GM23248 (cell line): ENCODE results near the gene TMEM131L. TPM values are rescaled to one million over a fixed set of nuclear protein-coding genes. Genes with fewer than 3 reads are reported as not detected.
"Not testable (repeated sequence)": the region's sequence is repeated elsewhere in the genome, so short reads cannot be mapped to it uniquely, and the experiment has no call there.

ENCODE experiments used
- DNase-seq: peaks from one replicate; pipeline ENCODE4 v3.0.0-alpha.2; 2015
- H2AFZ ChIP-seq: fragments of 200-600 bp; sonication (generic); 2 replicates; pipeline ENCODE4 v1.6.1; 2016; ENCODE audit warnings: antibody characterized with exemption
- H3F3A ChIP-seq: fragments of 200-600 bp; sonication (generic); 2 replicates; pipeline ENCODE4 v1.6.1; 2016; ENCODE audit warnings: mild to moderate bottlenecking, antibody characterized with exemption, mixed run types; ENCODE audit not compliant: insufficient read depth
- H3K27ac ChIP-seq: fragments of 200-600 bp; sonication (generic); 2 replicates; pipeline ENCODE4 v1.5.1; 2016; ENCODE audit warnings: mild to moderate bottlenecking
- H3K27me3 ChIP-seq: fragments of 200-600 bp; sonication (generic); replicated peaks from 2 replicates; pipeline ENCODE4 v1.6.1; 2016; ENCODE audit warnings: mild to moderate bottlenecking; ENCODE audit not compliant: insufficient read depth
- H3K36me3 ChIP-seq: fragments of 200-600 bp; sonication (generic); 2 replicates; pipeline ENCODE4 v1.6.1; 2016; ENCODE audit warnings: low read depth, mild to moderate bottlenecking
- H3K4me1 ChIP-seq: fragments of 200-600 bp; sonication (generic); 2 replicates; pipeline ENCODE4 v1.6.1; 2016; ENCODE audit warnings: mild to moderate bottlenecking; ENCODE audit not compliant: insufficient read depth
- H3K4me2 ChIP-seq: fragments of 200-600 bp; sonication (generic); one replicate; pipeline ENCODE4 v1.6.1; 2016; ENCODE audit warnings: mild to moderate bottlenecking; ENCODE audit not compliant: unreplicated experiment
- H3K4me3 ChIP-seq: fragments of 200-600 bp; sonication (generic); 2 replicates; pipeline ENCODE4 v1.5.1; 2016; ENCODE audit warnings: mild to moderate bottlenecking
- H3K79me2 ChIP-seq: fragments of 200-600 bp; sonication (generic); 2 replicates; pipeline ENCODE4 v1.6.1; 2016; ENCODE audit warnings: mild to moderate bottlenecking; ENCODE audit not compliant: insufficient read depth
- H3K9ac ChIP-seq: fragments of 200-600 bp; sonication (generic); 2 replicates; pipeline ENCODE4 v1.6.1; 2016; ENCODE audit warnings: mild to moderate bottlenecking
- H3K9me2 ChIP-seq: fragments of 200-600 bp; sonication (generic); 2 replicates; pipeline ENCODE4 v1.6.1; 2016; ENCODE audit warnings: mixed run types, mild to moderate bottlenecking, moderate library complexity; ENCODE audit not compliant: insufficient read depth
- H3K9me3 ChIP-seq: fragments of 200-600 bp; sonication (generic); one replicate; pipeline ENCODE4 v1.6.1; 2017; ENCODE audit warnings: low read depth
- H4K20me1 ChIP-seq: fragments of 200-600 bp; sonication (generic); 2 replicates; pipeline ENCODE4 v1.6.0; 2016; ENCODE audit not compliant: insufficient read depth
- EZH2 ChIP-seq: fragments of 200-600 bp; sonication (generic); IDR thresholded peaks from 2 replicates; pipeline ENCODE4 v1.6.1; 2018; ENCODE audit warnings: antibody characterized with exemption, mild to moderate bottlenecking; ENCODE audit not compliant: insufficient read depth, poor library complexity, severe bottlenecking
- EZH2phosphoT487 ChIP-seq: fragments of 200-600 bp; sonication (generic); IDR thresholded peaks from 2 replicates; pipeline ENCODE4 v1.6.1; 2018; ENCODE audit warnings: antibody characterized with exemption, moderate library complexity, mild to moderate bottlenecking, low read depth; ENCODE audit not compliant: insufficient read depth
- WGBS, 2 experiments: methylation state at CpG; one replicate each; pipeline ENCODE4 v1.1.6; 2015 to 2017; ENCODE audit warnings: low lambda C conversion rate in 2 of 2, low coverage in 1 of 2; ENCODE audit errors: missing lambda C conversion rate in 2 of 2; 5-methylcytosine and 5-hydroxymethylcytosine counted together
- in situ Hi-C: fragments of 300-500 bp; cut with MboI; formaldehyde crosslinking; loops from 2 replicates; pipeline ENCODE4 v1.15.0; 2020
- polyA plus RNA-seq: library from polyadenylated mRNA; unstranded; fragments of >200 nt; fragmentation: Nextera tagmentation; extraction: Ambion mirVana; gene quantifications from 2 replicates; pipeline ENCODE4 v1.2.1, GENCODE V29; 2016
- total RNA-seq: library from RNA; depleted of rRNA; stranded (reverse); fragments of >200 nt; shearing (Covaris generic); gene quantifications from 2 replicates; pipeline ENCODE4 v1.2.3, GENCODE V29; 2014

TMEM131L gene
- total and polyA plus RNA-seq, 2 experiments from 2014 or later: 8.7 to 11.1 TPM

GRCh38 chr4:153449338-153449737 is 16.8 kb upstream of the TMEM131L start:
- Histone ChIP-seq H3K4me3 (no peak overlapping the region), H3K9me3 (no peaks in the 10 kb centered on the region), H3K79me2 (no peaks in the 10 kb centered on the region), H3K9ac (no peak overlapping the region), H3K4me1 (peaks cover 5% of the 10 kb centered on the region; the same call in 1 of the 2 replicates), H3F3A (no peaks in the 10 kb centered on the region), H2AFZ (no peak overlapping the region), H3K27me3 (no peaks in the 10 kb centered on the region), H3K27ac (no peak overlapping the region), H4K20me1 (no peaks in the 10 kb centered on the region), H3K4me2 (no peak overlapping the region), H3K9me2 (no peaks in the 10 kb centered on the region), H3K36me3 (no peaks in the 10 kb centered on the region)
- in situ Hi-C loops: no loop called here
- no peak for DNase-seq
- TF ChIP-seq EZH2phosphoT487: no peak
- TF ChIP-seq EZH2: no peak
- 100% methylated on average over 1 of the region's 1 CpG for WGBS, 2 experiments

- Histone ChIP-seq H4K20me1 (no peaks in the 10 kb centered on the region), H3K9me3 (no peaks in the 10 kb centered on the region), H3K9ac (no peak overlapping the region), H3K79me2 (no peaks in the 10 kb centered on the region), H3F3A (no peaks in the 10 kb centered on the region), H2AFZ (0 out of 2 replicates have a peak overlapping the region, but pooled peaks have one; percentile 23), H3K4me1 (peaks cover 5% of the 10 kb centered on the region; the same call in 1 of the 2 replicates), H3K4me2 (no peak overlapping the region), H3K36me3 (no peaks in the 10 kb centered on the region), H3K27me3 (no peaks in the 10 kb centered on the region), H3K9me2 (no peaks in the 10 kb centered on the region), H3K27ac (no peak overlapping the region), H3K4me3 (no peak overlapping the region)
- DNase-seq: no peak
- 96 to 98% methylated on average over 5 of the region's 5 CpGs for WGBS, 2 experiments
- no peak for TF ChIP-seq EZH2
- no peak for TF ChIP-seq EZH2phosphoT487
- in situ Hi-C loops: no loop called here
Measured at GRCh38 chr4:153450544-153450917, 15.6 kb upstream of the TMEM131L start.

- not testable (repeated sequence) for H3K27me3 ChIP-seq
- WGBS, 2 experiments: 67 to 72% methylated on average over 13 of the region's 13 CpGs
Measured at GRCh38 chr4:153451145-153451544, 15.0 kb upstream of the TMEM131L start.

GRCh38 chr4:153451911-153452657 is 14.1 kb upstream of the TMEM131L start:
- H3K9me3 ChIP-seq: no peaks in the 10 kb centered on the region
- H3K4me2 ChIP-seq: no peak overlapping the region
- H3K36me3 ChIP-seq: no peaks in the 10 kb centered on the region
- WGBS, 2 experiments: 52 to 63% methylated on average over 26 to 27 of the region's 27 CpGs
- in situ Hi-C loops: no loop called here
- H2AFZ ChIP-seq: peak overlapping the region; percentile 63
- no peak for DNase-seq
- peaks cover 5% of the 10 kb centered on the region; the same call in 1 of the 2 replicates for H3K4me1 ChIP-seq
- TF ChIP-seq EZH2 (no peak), EZH2phosphoT487 (no peak)
- no peaks in the 10 kb centered on the region for H3K79me2 ChIP-seq
- H4K20me1 ChIP-seq: no peaks in the 10 kb centered on the region
- no peaks in the 10 kb centered on the region for H3K9me2 ChIP-seq
- H3F3A ChIP-seq: no peaks in the 10 kb centered on the region
- H3K4me3 ChIP-seq: no peak overlapping the region
- no peak overlapping the region for H3K27ac ChIP-seq
- no peaks in the 10 kb centered on the region for H3K27me3 ChIP-seq
- H3K9ac ChIP-seq: no peak overlapping the region

More at GRCh38 chr4:153451145-153451544, 15.0 kb upstream of the TMEM131L start:
- H3K4me3 ChIP-seq, in situ Hi-C loops, H3K27ac ChIP-seq, H2AFZ ChIP-seq, H3K36me3 ChIP-seq, H3K4me2 ChIP-seq, H4K20me1 ChIP-seq, H3F3A ChIP-seq, H3K9ac ChIP-seq, H3K9me3 ChIP-seq, H3K9me2 ChIP-seq, DNase-seq, H3K79me2 ChIP-seq, H3K4me1 ChIP-seq: not testable (repeated sequence)
